NCI-H1436 treated with DMSO at 0.1 percent for 48 hours (cell line): ENCODE results near the gene SNX32.
"Not testable (repeated sequence)": the region's sequence is repeated elsewhere in the genome, so short reads cannot be mapped to it uniquely, and the experiment has no call there.

Source experiments
- DNase-seq: peaks from one replicate; lab custom pipeline; 2025; lab: John Stamatoyannopoulos, UW

SNX32 gene

GRCh38 chr11:65829459-65829858 is 4.3 kb upstream of the SNX32 start:
- DNase-seq, result no peak

DNA sequence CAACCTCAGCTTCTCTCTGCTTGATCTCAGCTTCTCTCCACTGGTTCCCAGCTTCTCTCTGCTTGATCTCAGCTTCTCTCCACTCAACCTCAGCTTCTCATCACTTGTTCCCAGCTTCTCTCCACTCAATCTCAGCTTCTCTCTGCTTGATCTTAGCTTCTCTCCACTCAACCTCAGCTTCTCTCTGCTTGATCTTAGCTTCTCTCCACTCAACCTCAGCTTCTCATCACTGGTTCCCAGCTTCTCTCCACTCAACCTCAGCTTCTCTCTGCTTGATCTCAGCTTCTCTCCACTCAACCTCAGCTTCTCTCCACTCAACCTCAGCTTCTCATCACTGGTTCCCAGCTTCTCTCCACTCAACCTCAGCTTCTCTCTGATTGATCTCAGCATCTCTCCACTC is 1.5 kb upstream of the SNX32 start:
- DNase-seq, result not testable (repeated sequence)

GRCh38 chr11:65834202-65834601 is 439 bp downstream of the SNX32 start:
- DNase-seq, result no peak

GRCh38 chr11:65842144-65842543 is 8.4 kb downstream of the SNX32 start:
- DNase-seq, result no peak

DNA sequence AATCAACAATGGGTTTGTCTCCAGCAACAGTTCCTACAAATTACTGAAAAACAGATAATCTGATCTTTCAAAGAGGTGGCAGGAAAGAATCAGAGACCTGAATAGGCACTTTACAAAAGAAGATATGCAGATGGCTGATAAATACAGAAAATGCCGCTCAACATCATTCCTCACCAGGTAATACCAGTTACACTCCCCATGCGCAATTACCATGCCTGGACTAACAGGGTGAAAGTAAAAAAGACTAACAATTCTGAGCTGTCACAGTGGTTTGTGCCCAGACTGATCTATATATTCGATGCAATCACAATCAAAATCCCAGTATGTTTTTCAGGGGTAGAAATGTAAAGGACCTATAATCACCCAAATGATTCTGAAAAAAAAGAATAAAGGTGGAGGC is 10.0 kb downstream of the SNX32 start:
- no peak for DNase-seq

DNA sequence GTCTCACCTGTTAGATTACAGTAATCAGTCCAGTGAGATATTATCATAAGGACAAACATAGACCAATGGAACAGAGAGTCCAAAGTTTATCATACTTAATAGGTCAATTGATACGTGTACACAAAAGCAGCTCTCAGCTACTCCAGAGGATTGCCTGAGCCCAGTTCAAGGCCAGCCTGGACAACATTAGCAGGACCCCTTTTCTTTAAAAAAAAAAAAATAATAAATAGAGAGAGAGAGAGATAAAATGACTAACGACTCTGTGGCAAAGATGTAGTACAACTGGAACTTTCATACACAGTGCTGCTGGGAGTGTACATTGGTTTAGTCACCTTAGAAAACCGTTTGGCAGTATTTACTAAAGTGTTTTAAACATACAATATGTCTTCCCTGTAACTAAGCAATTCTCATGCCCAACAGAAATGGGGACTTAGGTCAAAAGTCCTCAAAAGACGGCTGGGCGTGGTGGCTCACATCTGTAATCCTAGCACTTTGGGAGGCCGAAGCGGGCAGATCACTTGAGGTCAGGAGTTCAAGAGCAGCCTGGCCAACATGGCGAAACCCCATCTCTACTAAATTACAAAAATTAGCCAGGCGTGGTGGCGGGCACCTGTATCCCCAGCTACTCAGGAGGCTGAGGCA is 10.6 kb downstream of the SNX32 start:
- DNase-seq, result no peak

- no peak for DNase-seq
These were observed 14.0 kb downstream of the SNX32 start for GRCh38 chr11:65847746-65848145.

DNA sequence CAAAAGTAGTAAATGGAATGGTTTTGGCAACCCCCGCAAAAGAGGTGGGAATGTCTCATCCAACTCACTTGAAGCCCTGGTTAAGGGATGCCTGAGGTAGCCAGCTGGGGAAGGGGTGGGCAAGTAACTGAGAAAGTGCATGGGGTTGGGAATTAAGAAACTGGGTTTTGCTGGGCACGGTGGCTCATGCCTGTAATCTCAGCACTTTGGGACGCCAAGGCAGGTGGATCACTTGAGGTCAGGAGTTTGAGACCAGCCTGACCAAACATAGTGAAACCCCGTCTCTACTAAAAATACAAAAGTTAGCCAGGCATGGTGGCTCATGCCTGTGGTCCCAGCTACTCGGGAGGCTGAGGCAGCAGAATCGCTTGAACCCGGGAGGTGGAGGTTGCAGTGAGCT is 14.9 kb downstream of the SNX32 start:
- not testable (repeated sequence) for DNase-seq

DNA sequence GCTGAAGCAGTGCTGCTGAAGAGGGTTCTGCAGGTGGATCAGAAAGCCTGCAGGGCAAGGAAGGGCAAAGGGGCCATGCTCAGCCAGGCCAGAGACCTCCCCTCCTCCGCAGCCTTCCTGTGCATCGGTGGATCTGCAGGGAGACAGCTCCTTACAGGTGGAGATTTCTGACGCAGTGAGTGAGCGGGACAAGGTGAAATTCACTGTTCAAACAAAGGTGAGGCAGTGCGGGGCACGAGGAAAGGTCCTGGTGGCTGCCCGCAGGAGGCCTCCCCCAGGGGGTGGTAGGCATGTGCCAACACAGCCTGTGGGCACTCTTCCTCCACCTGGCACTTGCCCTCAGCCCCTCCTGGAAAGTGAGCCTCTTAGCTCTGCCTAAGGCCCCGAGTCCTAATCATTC is 15.6 kb downstream of the SNX32 start:
- DNase-seq, result no peak

DNA sequence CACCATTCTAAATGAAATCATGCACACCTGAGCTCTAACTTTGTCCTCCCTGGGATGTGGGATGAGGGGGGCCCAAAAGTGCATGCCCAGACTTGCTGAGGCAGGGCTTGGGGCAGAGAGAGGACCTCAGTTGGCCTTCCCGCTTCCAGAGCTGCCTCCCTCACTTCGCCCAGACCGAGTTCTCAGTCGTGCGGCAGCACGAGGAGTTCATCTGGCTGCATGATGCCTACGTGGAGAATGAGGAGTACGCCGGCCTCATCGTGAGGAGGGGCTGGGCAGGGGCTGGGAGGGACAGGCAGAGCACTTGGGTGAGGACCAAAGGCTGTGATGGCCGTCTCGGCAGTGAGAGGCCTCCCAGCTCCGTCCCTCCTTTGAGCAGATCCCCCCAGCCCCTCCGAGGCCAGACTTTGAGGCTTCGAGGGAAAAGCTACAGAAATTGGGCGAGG is 16.0 kb downstream of the SNX32 start:
- no peak for DNase-seq

DNA sequence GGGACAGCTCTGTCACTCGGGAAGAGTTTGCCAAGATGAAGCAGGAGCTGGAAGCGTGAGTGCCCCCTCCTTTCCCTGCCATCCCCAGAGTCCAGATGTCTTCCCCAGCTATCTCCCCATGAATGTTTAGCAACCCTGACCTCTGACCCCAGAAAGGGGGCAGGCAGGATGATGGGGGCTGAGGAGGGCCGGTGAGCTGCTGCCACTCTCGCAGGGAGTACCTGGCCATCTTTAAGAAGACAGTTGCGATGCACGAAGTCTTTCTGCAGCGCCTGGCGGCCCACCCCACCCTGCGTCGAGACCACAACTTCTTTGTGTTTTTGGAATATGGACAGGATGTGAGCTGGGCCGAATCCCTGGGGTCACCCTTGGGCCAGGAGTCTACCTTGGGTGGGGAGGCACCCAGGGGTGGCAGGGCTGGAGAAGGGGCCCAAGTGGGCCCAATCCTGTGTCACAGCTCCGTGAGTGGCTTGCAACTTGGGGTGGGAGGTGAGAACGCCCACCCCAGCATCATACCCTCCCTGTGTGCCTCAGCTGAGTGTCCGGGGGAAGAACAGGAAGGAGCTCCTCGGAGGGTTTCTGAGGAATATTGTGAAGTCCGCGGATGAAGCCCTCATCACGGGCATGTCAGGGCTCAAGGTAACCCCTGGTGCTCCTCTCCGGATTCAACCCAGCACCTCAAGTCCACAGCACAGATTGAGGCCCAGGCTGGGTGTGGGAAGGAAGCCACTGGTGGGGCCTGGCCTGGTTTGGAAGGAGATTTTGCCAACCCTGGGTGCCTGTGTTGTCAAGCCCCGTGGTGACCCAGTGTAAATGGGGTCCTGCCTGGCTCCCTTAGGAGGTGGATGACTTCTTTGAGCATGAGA is 16.7 kb downstream of the SNX32 start:
- DNase-seq, result no peak

GRCh38 chr11:65851083-65851579 is 17.4 kb downstream of the SNX32 start:
- no peak for DNase-seq

DNA sequence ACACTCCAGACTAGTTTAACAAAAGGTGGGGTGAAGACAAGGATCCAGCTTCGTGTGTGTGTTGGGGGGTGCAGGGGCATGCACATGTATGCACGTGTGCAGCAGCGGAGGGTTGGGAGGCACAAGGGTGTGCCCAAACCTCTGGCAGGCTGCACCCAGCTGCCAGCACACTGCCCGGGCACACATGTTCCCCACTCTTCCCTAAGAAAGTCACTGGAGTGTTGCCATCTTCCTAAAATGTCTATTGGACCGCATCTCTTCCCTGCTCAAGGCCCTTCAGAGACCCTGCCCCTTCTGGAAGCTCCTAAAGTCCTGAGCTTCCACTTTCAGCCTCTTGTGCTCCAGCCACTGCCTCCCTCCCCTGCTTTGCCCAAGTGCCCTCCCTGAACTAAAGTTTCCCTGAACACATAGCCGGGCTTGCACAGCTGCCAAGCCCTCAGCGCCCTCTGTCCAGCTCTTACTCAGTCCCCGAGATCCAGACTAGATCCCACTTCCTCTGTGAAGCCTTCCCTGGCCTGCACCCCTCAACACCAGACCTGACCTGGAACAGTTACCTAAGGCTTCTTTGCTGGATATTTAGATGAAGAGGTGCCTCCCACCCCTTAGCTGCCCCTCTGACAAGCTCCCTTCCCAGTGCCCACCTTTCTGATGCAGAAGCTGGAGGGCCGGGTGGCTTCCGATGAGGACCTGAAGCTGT is 18.2 kb downstream of the SNX32 start:
- DNase-seq, result no peak

DNA sequence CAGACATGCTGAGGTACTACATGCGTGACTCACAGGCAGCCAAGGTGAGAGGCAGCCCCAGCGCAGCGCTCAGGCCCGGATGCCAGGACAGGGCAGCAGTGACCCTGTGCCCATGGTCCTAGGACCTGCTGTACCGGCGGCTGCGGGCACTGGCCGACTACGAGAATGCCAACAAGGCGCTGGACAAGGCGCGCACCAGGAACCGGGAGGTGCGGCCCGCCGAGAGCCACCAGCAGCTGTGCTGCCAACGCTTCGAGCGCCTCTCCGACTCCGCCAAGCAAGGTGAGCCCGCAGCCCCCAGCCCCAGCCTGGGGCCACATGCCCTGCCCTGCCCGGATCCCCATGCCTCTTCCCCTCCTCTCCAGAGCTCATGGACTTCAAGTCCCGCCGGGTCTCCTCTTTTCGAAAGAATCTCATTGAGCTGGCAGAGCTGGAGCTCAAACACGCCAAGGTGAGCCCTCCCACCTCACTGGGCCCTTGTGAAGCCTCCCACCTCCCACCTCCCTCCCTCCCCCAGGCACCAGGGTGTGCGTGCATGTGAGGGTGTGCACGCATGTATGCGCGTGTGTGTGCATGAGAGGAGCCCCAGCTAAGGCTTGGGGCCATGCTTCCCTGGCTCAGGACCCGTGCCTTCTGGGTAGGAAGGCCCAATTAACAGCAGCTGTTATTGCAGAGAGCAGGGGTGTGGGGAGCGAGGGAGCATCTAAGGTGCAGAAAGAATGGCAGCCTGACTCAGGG is 18.9 kb downstream of the SNX32 start:
- DNase-seq, result no peak

DNA sequence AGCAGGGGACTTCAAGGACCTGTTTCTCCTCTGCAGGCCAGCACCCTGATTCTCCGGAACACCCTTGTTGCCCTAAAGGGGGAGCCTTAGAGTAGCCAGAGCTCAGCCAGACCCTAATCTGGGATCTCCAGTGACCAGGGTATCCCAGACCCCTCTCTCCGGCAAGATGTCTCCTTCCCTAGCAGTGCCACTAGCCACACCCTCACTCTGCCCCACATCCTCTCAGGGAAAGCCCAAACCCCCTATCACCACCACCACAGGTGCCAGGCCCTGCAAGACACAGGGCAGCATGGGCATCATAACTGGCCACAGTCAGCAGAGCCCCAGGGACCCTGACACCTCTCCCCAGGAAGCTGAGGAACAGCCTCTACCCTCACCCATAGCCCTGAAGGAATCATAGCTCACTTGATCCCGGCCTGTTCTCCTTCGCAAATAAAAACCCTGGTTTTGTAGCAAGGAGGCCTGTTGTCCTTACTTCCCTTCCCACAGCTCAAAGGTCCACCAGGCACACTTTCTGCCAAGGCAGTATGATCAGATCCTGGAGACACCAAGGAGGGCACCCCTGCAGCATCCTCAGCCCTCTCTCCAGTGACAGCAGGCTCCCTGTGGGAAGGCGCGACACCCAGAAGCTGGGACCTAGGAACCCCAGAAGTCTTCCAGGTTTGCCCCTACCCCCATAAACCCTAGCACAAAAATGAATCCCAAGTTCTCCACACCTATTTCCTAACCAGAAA is 19.6 kb downstream of the SNX32 start:
- no peak for DNase-seq

DNA sequence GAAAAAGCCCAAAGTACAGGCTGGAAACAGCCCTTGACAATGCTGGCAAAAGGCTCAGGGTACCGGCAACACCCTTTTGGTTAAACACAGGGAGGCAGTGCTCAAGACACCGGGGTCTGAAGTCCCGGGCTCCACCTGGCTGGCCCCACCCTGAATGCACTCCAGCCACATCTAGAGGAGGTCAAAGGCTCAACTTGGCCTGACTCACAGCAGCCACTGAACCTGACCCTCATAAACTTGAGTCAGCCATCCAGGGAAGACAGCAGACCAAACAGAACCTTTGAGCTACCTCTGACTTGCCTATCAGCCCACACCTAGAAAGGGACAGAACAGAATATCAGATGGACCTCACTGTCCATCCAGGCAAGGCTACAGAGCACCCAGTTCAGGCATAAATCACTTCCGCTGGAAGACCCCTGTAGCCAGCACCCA is 20.4 kb downstream of the SNX32 start:
- DNase-seq, result no peak

DNA sequence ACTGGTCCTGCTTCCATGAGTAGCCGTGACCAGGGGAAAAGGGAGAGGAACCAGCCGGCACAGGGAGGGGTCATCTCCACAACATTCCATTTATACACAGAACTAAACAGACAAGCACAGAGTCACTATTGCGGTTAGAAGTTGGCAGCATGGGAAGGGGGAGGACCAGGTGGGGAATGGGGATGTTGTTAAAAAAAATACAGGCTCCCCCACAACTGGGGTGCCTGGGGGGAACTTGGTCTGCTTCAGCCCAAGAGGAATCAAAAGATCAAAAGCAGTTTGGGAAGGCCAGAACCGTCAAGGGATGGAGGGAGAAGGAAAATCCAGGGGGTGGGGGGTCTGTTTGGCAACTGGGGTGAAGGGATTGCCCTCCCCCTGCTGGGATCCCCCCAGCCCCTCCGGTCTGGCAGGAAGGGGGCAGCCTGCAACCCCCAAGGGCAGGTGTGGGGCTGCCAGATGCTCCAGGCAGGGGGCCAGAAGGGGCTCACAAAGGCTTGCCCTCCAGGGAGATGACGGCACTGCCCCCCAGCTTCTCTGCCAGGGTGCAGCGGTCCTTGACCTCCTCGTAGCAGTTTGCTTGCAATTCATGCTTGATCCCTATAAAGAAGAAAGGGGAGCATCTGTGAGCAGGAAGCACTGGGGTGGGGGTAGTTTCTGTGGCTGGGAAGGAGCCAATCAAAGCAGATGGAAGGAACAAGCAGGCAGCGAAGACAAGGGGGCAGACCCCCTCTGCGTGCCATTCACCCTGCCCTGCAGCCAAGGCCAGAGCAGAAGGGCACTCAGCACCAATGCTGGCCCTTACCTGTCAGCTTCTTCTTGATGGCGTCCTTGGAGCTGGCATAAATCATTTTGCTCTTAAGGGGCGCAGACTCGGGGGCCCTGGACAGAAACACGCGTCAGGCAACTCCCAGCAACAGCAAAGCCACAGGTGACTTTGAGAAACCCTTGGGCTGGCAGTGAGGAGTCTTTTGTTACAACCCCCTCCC is 21.4 kb downstream of the SNX32 start:
- no peak for DNase-seq

- DNase-seq, result no peak
These were observed 22.2 kb downstream of the SNX32 start for GRCh38 chr11:65855927-65856363.

DNA sequence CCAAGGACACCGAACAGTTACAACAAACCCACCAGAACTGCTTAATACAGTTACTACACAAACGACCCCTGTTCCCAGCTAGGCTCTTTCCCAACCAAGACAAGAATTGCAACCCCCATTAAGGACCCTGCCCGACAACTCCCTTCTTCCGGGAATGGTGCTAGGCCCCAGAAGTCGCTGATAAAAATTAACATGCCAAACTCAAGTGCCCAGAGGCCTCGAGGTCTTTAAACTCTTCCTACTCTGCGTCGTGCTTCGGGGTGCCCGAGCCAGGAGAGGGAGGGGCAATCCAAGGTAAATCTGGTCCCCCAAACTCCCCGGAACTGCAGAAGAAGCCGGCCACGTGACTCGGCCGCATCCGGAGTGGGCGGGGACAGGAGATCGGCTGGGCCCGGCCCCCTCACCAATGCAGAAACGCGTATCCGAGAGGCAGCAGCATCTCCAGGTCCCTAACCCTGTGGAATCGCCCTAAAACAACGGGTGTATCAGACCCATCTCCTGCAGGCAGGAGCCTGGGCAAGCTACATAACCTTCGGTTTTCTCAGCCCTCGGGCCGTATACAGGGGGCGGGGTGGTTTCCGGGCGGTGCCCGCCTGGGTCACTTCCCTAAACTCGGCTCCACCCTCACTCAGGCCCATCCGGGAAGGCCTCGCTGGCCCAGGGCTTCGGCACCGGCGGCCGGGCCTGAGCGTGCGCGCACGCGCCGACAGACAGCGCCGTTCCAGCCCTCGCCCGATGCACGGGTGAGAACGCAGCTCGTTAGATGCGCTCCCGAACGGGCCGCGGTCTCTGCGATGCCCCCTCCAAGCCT is 23.1 kb downstream of the SNX32 start:
- no peak for DNase-seq
